Chondrocyte (in vitro differentiated cells): ENCODE results near the gene CBLB. TPM values are rescaled to one million over a fixed set of nuclear protein-coding genes. Genes with fewer than 3 reads are reported as not detected.

Experiments
- DNase-seq: peaks from one replicate; pipeline ENCODE4 v3.0.0; 2021; ENCODE audit warnings: mixed read lengths, low spot score
- H3K27ac Mint-ChIP-seq: one replicate; pipeline ENCODE4 v1.8.0; 2021; ENCODE audit warnings: mild to moderate bottlenecking, moderate library complexity, mixed read lengths; ENCODE audit not compliant: unreplicated experiment
- H3K27me3 Mint-ChIP-seq: 2 replicates; pipeline ENCODE4 v1.8.0; 2021; ENCODE audit warnings: low read depth, mixed read lengths
- H3K36me3 Mint-ChIP-seq: 2 replicates; pipeline ENCODE4 v1.8.0; 2021; ENCODE audit warnings: low read depth, mixed read lengths
- H3K4me1 Mint-ChIP-seq: 2 replicates; pipeline ENCODE4 v1.8.0; 2021; ENCODE audit warnings: low read depth, mild to moderate bottlenecking, mixed read lengths
- H3K4me3 Mint-ChIP-seq: one replicate; pipeline ENCODE4 v1.8.0; 2021; ENCODE audit warnings: mild to moderate bottlenecking, moderate library complexity, mixed read lengths; ENCODE audit not compliant: unreplicated experiment
- H3K9me3 Mint-ChIP-seq: 2 replicates; pipeline ENCODE4 v1.8.0; 2021; ENCODE audit warnings: low read depth, mixed read lengths
- CTCF ChIP-seq: fragments of 200-600 bp; sonication (generic); IDR thresholded peaks from 2 replicates; pipeline ENCODE4 v1.5.0; 2021; ENCODE audit warnings: antibody characterized with exemption, mild to moderate bottlenecking, moderate library complexity
- total RNA-seq: library from RNA; stranded (reverse); gene quantifications from 3 replicates; pipeline ENCODE4 v1.2.1, GENCODE V29; 2021

CBLB gene
- total RNA-seq, 1 donor from 2014 or later: 25.0 TPM

GRCh38 chr3:105876780-105877327 is 8.0 kb upstream of the CBLB start:
- Mint-ChIP-seq H3K27ac (peak overlapping the region; percentile 60), H3K4me1 (peaks cover 31% of the 10 kb centered on the region), H3K36me3 (no peaks in the 10 kb centered on the region), H3K4me3 (no peak overlapping the region), H3K9me3 (peaks cover 2% of the 10 kb centered on the region), H3K27me3 (no peaks in the 10 kb centered on the region)
- no peak for TF ChIP-seq CTCF
- DNase-seq: no peak

GRCh38 chr3:105869861-105870755 is 1.3 kb upstream of the CBLB start:
- Mint-ChIP-seq H3K36me3 (no peaks in the 10 kb centered on the region), H3K4me3 (peak overlapping the region; percentile 100), H3K9me3 (no peaks in the 10 kb centered on the region), H3K27me3 (no peaks in the 10 kb centered on the region), H3K4me1 (peaks cover 40% of the 10 kb centered on the region), H3K27ac (peak overlapping the region; percentile 100)
- DNase-seq: no peak
- TF ChIP-seq CTCF: no peak

- H3K36me3 Mint-ChIP-seq: peaks cover 2% of the 10 kb centered on the region
- no peaks in the 10 kb centered on the region for H3K9me3 Mint-ChIP-seq
- TF ChIP-seq CTCF: no peak
- H3K27me3 Mint-ChIP-seq: no peaks in the 10 kb centered on the region
- no peak for DNase-seq
- H3K4me1 Mint-ChIP-seq: peaks cover 46% of the 10 kb centered on the region
- H3K27ac Mint-ChIP-seq: peak overlapping the region; percentile 100
- H3K4me3 Mint-ChIP-seq: peak overlapping the region; percentile 100
These were observed 670 bp upstream of the CBLB start for GRCh38 chr3:105869531-105869833.

- Mint-ChIP-seq H3K27ac (peak overlapping the region; percentile 100), H3K4me3 (peak overlapping the region; percentile 100), H3K27me3 (no peaks in the 10 kb centered on the region), H3K36me3 (peaks cover 2% of the 10 kb centered on the region), H3K4me1 (peaks cover 51% of the 10 kb centered on the region), H3K9me3 (no peaks in the 10 kb centered on the region)
- no peak for TF ChIP-seq CTCF
- peak; percentile 92 for DNase-seq
These were observed 426 bp downstream of the CBLB start for GRCh38 chr3:105868431-105868741.

GRCh38 chr3:105867712-105868430 is 941 bp downstream of the CBLB start:
- H3K9me3 Mint-ChIP-seq: no peaks in the 10 kb centered on the region
- peak overlapping the region; percentile 100 for H3K27ac Mint-ChIP-seq
- H3K4me1 Mint-ChIP-seq: peaks cover 51% of the 10 kb centered on the region
- H3K36me3 Mint-ChIP-seq: peaks cover 2% of the 10 kb centered on the region
- no peak for TF ChIP-seq CTCF
- peak overlapping the region; percentile 100 for H3K4me3 Mint-ChIP-seq
- no peak for DNase-seq
- no peaks in the 10 kb centered on the region for H3K27me3 Mint-ChIP-seq
